Measurements from ENCODE around the gene MAP4K2. TPM values are rescaled to one million over a fixed set of nuclear protein-coding genes. Genes with fewer than 3 reads are reported as not detected.

MAP4K2 gene
- total RNA-seq, 2 donors from 2014 or later, result 9.2 to 13.3 TPM

DNA sequence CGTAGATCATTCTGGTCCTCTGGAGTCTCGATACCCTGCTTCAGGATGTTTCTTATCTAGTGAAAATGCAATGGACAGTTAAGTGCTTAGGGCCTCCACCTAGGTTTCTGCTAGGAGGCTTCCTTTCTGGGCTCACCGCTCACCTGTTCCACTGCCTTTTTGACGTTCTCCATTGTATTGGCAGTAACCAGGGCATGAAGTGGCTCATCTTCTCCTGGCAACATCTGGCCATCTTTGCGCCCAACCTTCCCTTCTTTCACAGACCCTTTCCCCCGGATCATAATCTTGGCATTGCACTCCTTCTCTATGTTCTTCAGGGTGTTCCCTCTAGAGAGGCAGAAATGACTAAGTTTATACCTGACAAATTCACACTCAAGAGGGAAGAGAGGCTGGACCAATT is 33.7 kb downstream of the MAP4K2 start:
- H3K9ac ChIP-seq (ENCODE audit: low read depth in 2 of 2, low read length in 2 of 2), result no peak overlapping the region
- H3K36me3 ChIP-seq, result peaks cover 73% of the 10 kb centered on the region
- no peaks in the 10 kb centered on the region for H3K27me3 ChIP-seq
- H3K9me3 ChIP-seq, result no peaks in the 10 kb centered on the region
- no peak for DNase-seq
- no peak overlapping the region for H3K4me3 ChIP-seq
- no peaks in the 10 kb centered on the region for H3K4me1 ChIP-seq
- intact Hi-C loops (cut with DNase I), result no loop called here
- no peak overlapping the region for H3K27ac ChIP-seq
- TF ChIP-seq, protein P1, sequence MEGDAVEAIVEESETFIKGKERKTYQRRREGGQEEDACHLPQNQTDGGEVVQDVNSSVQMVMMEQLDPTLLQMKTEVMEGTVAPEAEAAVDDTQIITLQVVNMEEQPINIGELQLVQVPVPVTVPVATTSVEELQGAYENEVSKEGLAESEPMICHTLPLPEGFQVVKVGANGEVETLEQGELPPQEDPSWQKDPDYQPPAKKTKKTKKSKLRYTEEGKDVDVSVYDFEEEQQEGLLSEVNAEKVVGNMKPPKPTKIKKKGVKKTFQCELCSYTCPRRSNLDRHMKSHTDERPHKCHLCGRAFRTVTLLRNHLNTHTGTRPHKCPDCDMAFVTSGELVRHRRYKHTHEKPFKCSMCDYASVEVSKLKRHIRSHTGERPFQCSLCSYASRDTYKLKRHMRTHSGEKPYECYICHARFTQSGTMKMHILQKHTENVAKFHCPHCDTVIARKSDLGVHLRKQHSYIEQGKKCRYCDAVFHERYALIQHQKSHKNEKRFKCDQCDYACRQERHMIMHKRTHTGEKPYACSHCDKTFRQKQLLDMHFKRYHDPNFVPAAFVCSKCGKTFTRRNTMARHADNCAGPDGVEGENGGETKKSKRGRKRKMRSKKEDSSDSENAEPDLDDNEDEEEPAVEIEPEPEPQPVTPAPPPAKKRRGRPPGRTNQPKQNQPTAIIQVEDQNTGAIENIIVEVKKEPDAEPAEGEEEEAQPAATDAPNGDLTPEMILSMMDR (IDR thresholded peaks at IDR 0.05), result no peak

- no peak overlapping the region for H3K27ac ChIP-seq
- peaks cover 5% of the 10 kb centered on the region for H3K4me1 ChIP-seq
- intact Hi-C loops (cut with DNase I), result no loop called here
These were observed 34.7 kb downstream of the MAP4K2 start for GRCh38 chr11:64768300-64768694.

GRCh38 chr11:64767344-64768299 is 35.4 kb downstream of the MAP4K2 start:
- Histone ChIP-seq H3K27ac (no peak overlapping the region), H3K4me3 (no peak overlapping the region), H3K9me3 (no peaks in the 10 kb centered on the region), H3K36me3 (peaks cover 62% of the 10 kb centered on the region), H3K27me3 (no peaks in the 10 kb centered on the region), H3K9ac (ENCODE audit: low read depth in 2 of 2, low read length in 2 of 2) (no peak overlapping the region), H3K4me1 (peaks cover 7% of the 10 kb centered on the region)
- intact Hi-C loops (cut with DNase I), result no loop called here
- peak; percentile 76 for DNase-seq
- TF ChIP-seq, protein P1 (IDR thresholded peaks at IDR 0.05), result peak; percentile 83

More at GRCh38 chr11:64768300-64768694, 34.7 kb downstream of the MAP4K2 start:
- no peak overlapping the region for H3K9ac ChIP-seq (ENCODE audit: low read depth in 2 of 2, low read length in 2 of 2)
- H3K27me3 ChIP-seq, result no peaks in the 10 kb centered on the region
- H3K36me3 ChIP-seq, result peaks cover 67% of the 10 kb centered on the region
- no peaks in the 10 kb centered on the region for H3K9me3 ChIP-seq
- TF ChIP-seq, protein P1 (IDR thresholded peaks at IDR 0.05), result no peak
- H3K4me3 ChIP-seq, result no peak overlapping the region
- DNase-seq, result no peak

GRCh38 chr11:64766881-64767280 is 36.1 kb downstream of the MAP4K2 start:
- Histone ChIP-seq H3K4me1 (peaks cover 7% of the 10 kb centered on the region), H3K27ac (no peak overlapping the region), H3K27me3 (no peaks in the 10 kb centered on the region), H3K4me3 (no peak overlapping the region), H3K36me3 (peaks cover 62% of the 10 kb centered on the region), H3K9me3 (no peaks in the 10 kb centered on the region), H3K9ac (ENCODE audit: low read depth in 2 of 2, low read length in 2 of 2) (no peak overlapping the region)
- intact Hi-C loops (cut with DNase I), result no loop called here
- DNase-seq, result no peak
- TF ChIP-seq, protein P1 (IDR thresholded peaks at IDR 0.05), result no peak

DNA sequence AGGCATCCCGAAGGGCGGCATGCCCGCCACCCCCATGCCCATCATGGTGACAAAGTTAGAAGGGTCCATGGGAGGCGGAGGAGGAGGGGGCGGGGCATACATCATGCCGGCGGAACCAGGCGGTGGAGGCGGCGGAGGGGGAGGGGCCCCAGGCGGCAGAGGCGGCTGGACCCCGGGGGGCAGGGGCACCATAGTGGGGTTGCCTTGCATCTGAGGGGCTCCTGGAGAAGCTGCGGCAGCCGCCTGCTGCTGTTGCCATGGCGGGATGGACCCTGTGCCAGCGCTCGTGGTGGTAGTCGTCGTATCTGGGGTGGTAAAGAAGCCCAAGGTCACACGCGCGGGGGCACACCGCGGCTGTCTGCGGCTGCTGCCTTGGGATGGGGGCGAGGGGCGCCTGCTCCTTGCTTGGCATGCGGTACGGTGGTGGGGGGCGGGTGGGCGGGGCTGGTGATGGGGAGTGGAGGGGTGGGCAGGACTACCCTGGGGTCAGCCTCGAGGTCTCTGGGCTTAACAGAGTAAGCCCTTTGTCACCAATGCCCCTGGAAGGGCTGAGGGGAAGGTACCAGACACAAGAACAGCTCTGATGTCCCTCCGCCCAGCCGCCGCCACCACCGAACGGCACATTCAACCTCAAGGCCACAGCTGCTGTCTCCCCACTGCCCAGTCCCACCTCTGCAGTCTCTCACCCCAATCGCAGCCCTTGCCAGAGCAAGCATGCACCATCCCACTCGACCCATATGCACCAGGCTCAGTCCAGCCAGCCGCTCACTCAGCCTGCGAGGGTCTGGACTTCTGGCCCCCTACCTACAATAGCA is 37.0 kb downstream of the MAP4K2 start:
- intact Hi-C loops (cut with DNase I), result no loop called here
- TF ChIP-seq, protein P1 (IDR thresholded peaks at IDR 0.05), result no peak
- Histone ChIP-seq H3K4me1 (peaks cover 7% of the 10 kb centered on the region), H3K36me3 (peaks cover 59% of the 10 kb centered on the region), H3K9me3 (no peaks in the 10 kb centered on the region), H3K9ac (ENCODE audit: low read depth in 2 of 2, low read length in 2 of 2) (no peak overlapping the region), H3K4me3 (no peak overlapping the region), H3K27me3 (no peaks in the 10 kb centered on the region), H3K27ac (no peak overlapping the region)
- DNase-seq, result no peak

Measured in colonic mucosa (tissue), 4 donors.